K562 (cell line): ENCODE data around the gene OR8G5. TPM values are rescaled to one million over a fixed set of nuclear protein-coding genes. Genes with fewer than 3 reads are reported as not detected.
"Not testable (repeated sequence)": the region's sequence is repeated elsewhere in the genome, so short reads cannot be mapped to it uniquely, and the experiment has no call there.

Experiments
- ATF1 ChIP-seq, 2 experiments: fragments of 450-650 bp in 1 of 2; IDR thresholded peaks; 2 replicates each; pipeline ENCODE4 v1.6.1; 2016; ENCODE audit warnings: missing compliant biosample characterization in 1 of 2, missing genetic modification characterization in 1 of 2
- CXXC5 ChIP-seq: fragments of 250-450 bp; sonication (Bioruptor Pico); IDR thresholded peaks from 2 replicates; pipeline ENCODE4 v1.8.0; 2022; ENCODE audit warnings: inconsistent platforms, mild to moderate bottlenecking, moderate library complexity
- EP400 ChIP-seq: fragments of 450-650 bp; IDR thresholded peaks from 2 replicates; pipeline ENCODE4 v1.6.1; 2017; ENCODE audit warnings: antibody characterized with exemption, mild to moderate bottlenecking, moderate library complexity
- MAFG ChIP-seq: fragments of 450-650 bp; conservative IDR thresholded peaks from 2 replicates; pipeline ENCODE4 v1.6.1; 2016; ENCODE audit warnings: missing genetic modification characterization, missing compliant biosample characterization
- MGA ChIP-seq: fragments of 450-650 bp; IDR thresholded peaks from 2 replicates; pipeline ENCODE4 v1.6.1; 2016; ENCODE audit warnings: mild to moderate bottlenecking, moderate library complexity
- NFE2 ChIP-seq: IDR thresholded peaks from 2 replicates; pipeline ENCODE4 v1.6.1; 2014; ENCODE audit warnings: antibody characterized with exemption, low read depth
- NR2C2 ChIP-seq, 2 experiments: fragments of 200-800 bp in 1 of 2; sonication (Bioruptor generic) in 1 of 2; sonication (generic) in 1 of 2; formaldehyde crosslinking in 1 of 2; IDR thresholded peaks; 2 replicates each; pipeline versions ENCODE4 v1.6.1 to v1.8.0; 2016 to 2022; ENCODE audit warnings: mild to moderate bottlenecking in 1 of 2, missing compliant biosample characterization in 1 of 2, missing genetic modification characterization in 1 of 2, missing genetic modification reagents in 1 of 2
- RCOR1 ChIP-seq, 2 experiments: IDR thresholded peaks; 2 replicates each; pipeline ENCODE4 v1.6.1; 2012; ENCODE audit warnings: low read depth in 2 of 2, low read length in 2 of 2, borderline replicate concordance in 1 of 2, improper control_type of control experiment in 1 of 2
- SMAD4 ChIP-seq: fragments of 250-450 bp; sonication (Bioruptor Pico); conservative IDR thresholded peaks from 2 replicates; pipeline ENCODE4 v1.8.0; 2021; ENCODE audit warnings: inconsistent platforms, mild to moderate bottlenecking, moderate library complexity
- ZNF175 ChIP-seq: fragments of 200-800 bp; sonication (Bioruptor generic); IDR thresholded peaks from 2 replicates; pipeline ENCODE4 v1.6.1; 2016; ENCODE audit warnings: low read depth, mild to moderate bottlenecking, missing genetic modification characterization, missing compliant biosample characterization
- polyA plus RNA-seq, 8 experiments: library from polyadenylated mRNA; depleted of rRNA in 4 of 8; stranded (reverse) in 5 of 8; unstranded in 3 of 8; fragments of >200 nt; fragmentation: Nextera tagmentation in 2 of 8; fragmentation: Illumina TruSeq in 1 of 8; extraction: Ambion mirVana in 2 of 8; extraction: Trizol in 1 of 8; gene quantifications; 2 replicates each; pipeline versions ENCODE4 v1.2.1 to v1.2.3, GENCODE V29; 2011 to 2014; ENCODE audit warnings: inconsistent platforms in 1 of 8, missing spikeins in 1 of 8
- total RNA-seq, 7 experiments: library from RNA; depleted of rRNA in 6 of 7; stranded (reverse); fragments of >200 nt in 6 of 7; fragmentation: Illumina TruSeq in 2 of 7; extraction: Trizol in 2 of 7; gene quantifications; 2 replicates each; pipeline versions ENCODE4 v1.2.1 to v1.2.3, GENCODE V29; 2011 to 2021; ENCODE audit warnings: low replicate concordance in 1 of 7
- TF ChIP-seq, protein P1 (sequence below): fragments of 450-650 bp; IDR thresholded peaks from 2 replicates; pipeline ENCODE4 v1.6.1; 2016; ENCODE audit warnings: mild to moderate bottlenecking
- TF ChIP-seq, protein P2 (sequence below), 2 experiments: fragments of 450-650 bp in 1 of 2; sonication (generic) in 1 of 2; formaldehyde crosslinking in 1 of 2; IDR thresholded peaks in 1 of 2; conservative IDR thresholded peaks in 1 of 2; 2 replicates each; pipeline versions ENCODE4 v1.6.1 to v1.8.1; 2016 to 2023; ENCODE audit warnings: mild to moderate bottlenecking in 2 of 2, moderate library complexity in 2 of 2, inconsistent platforms in 1 of 2, missing genetic modification reagents in 1 of 2

Gene OR8G5
- total and polyA plus RNA-seq, 9 of the 15 experiments (the other 6 are each of a cell fraction or from before 2014, with no cell fraction given) = 0.18 to 3.8 (median 1.7) TPM

- peak; percentile 75; the same call in 1 of the 2 replicates for TF ChIP-seq ZNF175
- 0 out of 2 replicates have a peak, but pooled peaks have one; percentile 22 for TF ChIP-seq CXXC5 (CRISPR knock-in tag)
- TF ChIP-seq NFE2 = peak; percentile 69
- TF ChIP-seq SMAD4 (CRISPR knock-in tag) = 0 out of 2 replicates have a peak, but pooled peaks have one; percentile 50
- TF ChIP-seq EP400 = peak; percentile 49
- peak in 1 of 2 experiments; percentile 31; a peak in 1 of 4 replicates for TF ChIP-seq RCOR1 (IDR thresholded peaks at IDR 0.05; ENCODE audit: borderline replicate concordance in 1 of 2, low read depth in 2 of 2, low read length in 2 of 2)
- peak; percentile 90 for TF ChIP-seq MAFG (tag)
- TF ChIP-seq, protein P1, sequence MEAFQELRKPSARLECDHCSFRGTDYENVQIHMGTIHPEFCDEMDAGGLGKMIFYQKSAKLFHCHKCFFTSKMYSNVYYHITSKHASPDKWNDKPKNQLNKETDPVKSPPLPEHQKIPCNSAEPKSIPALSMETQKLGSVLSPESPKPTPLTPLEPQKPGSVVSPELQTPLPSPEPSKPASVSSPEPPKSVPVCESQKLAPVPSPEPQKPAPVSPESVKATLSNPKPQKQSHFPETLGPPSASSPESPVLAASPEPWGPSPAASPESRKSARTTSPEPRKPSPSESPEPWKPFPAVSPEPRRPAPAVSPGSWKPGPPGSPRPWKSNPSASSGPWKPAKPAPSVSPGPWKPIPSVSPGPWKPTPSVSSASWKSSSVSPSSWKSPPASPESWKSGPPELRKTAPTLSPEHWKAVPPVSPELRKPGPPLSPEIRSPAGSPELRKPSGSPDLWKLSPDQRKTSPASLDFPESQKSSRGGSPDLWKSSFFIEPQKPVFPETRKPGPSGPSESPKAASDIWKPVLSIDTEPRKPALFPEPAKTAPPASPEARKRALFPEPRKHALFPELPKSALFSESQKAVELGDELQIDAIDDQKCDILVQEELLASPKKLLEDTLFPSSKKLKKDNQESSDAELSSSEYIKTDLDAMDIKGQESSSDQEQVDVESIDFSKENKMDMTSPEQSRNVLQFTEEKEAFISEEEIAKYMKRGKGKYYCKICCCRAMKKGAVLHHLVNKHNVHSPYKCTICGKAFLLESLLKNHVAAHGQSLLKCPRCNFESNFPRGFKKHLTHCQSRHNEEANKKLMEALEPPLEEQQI = peak; percentile 83
- peak; percentile 43 for TF ChIP-seq MGA
- not testable (repeated sequence) for TF ChIP-seq ATF1, NR2C2 (CRISPR knock-in tag; IDR thresholded peaks at IDR 0.05)
- peak; percentile 44 for TF ChIP-seq ATF1 (tag; IDR thresholded peaks at IDR 0.05)
- TF ChIP-seq, protein P2, sequence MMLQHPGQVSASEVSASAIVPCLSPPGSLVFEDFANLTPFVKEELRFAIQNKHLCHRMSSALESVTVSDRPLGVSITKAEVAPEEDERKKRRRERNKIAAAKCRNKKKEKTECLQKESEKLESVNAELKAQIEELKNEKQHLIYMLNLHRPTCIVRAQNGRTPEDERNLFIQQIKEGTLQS (IDR thresholded peaks at IDR 0.05) = peak; percentile 68
- TF ChIP-seq, protein P2 (CRISPR knock-in tag; conservative IDR thresholded peaks at IDR 0.05) = not testable (repeated sequence)
- TF ChIP-seq NR2C2 (tag; IDR thresholded peaks at IDR 0.05) = peak; percentile 68
These were observed 6.3 kb upstream of the OR8G5 start (continued) for GRCh38 chr11:124249869-124250268.
